HG02798 (cell line): ENCODE measurements around the gene FBXW2.

Source experiments
- ATAC-seq: cut with Tn5 transposase; IDR thresholded peaks from one replicate; pipeline ENCODE4 v1.9.1; 2021; ENCODE audit warnings: mild to moderate bottlenecking; ENCODE audit not compliant: unreplicated experiment, poor library complexity

The FBXW2 gene

GRCh38 chr9:120718316-120718715, 74.9 kb downstream of the FBXW2 start:
- ATAC-seq, result no peak

GRCh38 chr9:120717176-120717575, 76.0 kb downstream of the FBXW2 start:
- ATAC-seq, result no peak

GRCh38 chr9:120716483-120716882, 76.7 kb downstream of the FBXW2 start:
- ATAC-seq, result no peak

- ATAC-seq, result no peak
These were observed 77.8 kb downstream of the FBXW2 start for GRCh38 chr9:120715389-120715924.

GRCh38 chr9:120714846-120715388, 78.3 kb downstream of the FBXW2 start:
- ATAC-seq, result peak; percentile 2

- peak; percentile 98 for ATAC-seq
These were observed 78.9 kb downstream of the FBXW2 start, which contains the start of gene MEGF9 for GRCh38 chr9:120714088-120714845. TSS of gene MEGF9 (minus strand) at chr9:120714470. CDS start at chr9:120714358, 112 bp downstream.

GRCh38 chr9:120713257-120714087, 79.7 kb downstream of the FBXW2 start:
- ATAC-seq, result no peak

- ATAC-seq, result no peak
These were observed 80.6 kb downstream of the FBXW2 start for GRCh38 chr9:120712539-120713031.

- ATAC-seq, result no peak
These were observed 81.2 kb downstream of the FBXW2 start for GRCh38 chr9:120711841-120712538.

- ATAC-seq, result no peak
These were observed 81.9 kb downstream of the FBXW2 start for GRCh38 chr9:120711354-120711753.

GRCh38 chr9:120710110-120710981, 82.9 kb downstream of the FBXW2 start:
- no peak for ATAC-seq

GRCh38 chr9:120708526-120709224, 84.5 kb downstream of the FBXW2 start:
- no peak for ATAC-seq

GRCh38 chr9:120707170-120707569, 86.0 kb downstream of the FBXW2 start:
- no peak for ATAC-seq
